Aorta (tissue), 5 donors: ENCODE data around the gene TACC3. TPM values are rescaled to one million over a fixed set of nuclear protein-coding genes. Genes with fewer than 3 reads are reported as not detected.

Experiments
- ATAC-seq: fragments of 200-7000 bp; cut with Tn5 transposase; one replicate; pipeline ENCODE4 v1.9.1; 2022; ENCODE audit warnings: moderate library complexity; ENCODE audit not compliant: low FRiP score
- DNase-seq, 2 donors: peaks; one replicate each; pipeline ENCODE4 v3.0.0-alpha.2; 2020
- H3K27ac ChIP-seq, 2 donors: one replicate each; pipeline ENCODE4 v1.5.1; 2013; ENCODE audit warnings: low read length in 2 of 2, mild to moderate bottlenecking in 2 of 2, moderate library complexity in 2 of 2, control low read depth in 1 of 2, inconsistent platforms in 1 of 2, low read depth in 1 of 2
- H3K27me3 ChIP-seq, 2 donors: one replicate each; pipeline ENCODE4 v1.6.1; 2013; ENCODE audit warnings: control low read depth in 1 of 2, low read length in 1 of 2, mild to moderate bottlenecking in 1 of 2, moderate library complexity in 1 of 2; ENCODE audit not compliant: insufficient read depth in 2 of 2, control insufficient read depth in 1 of 2
- H3K36me3 ChIP-seq, 2 donors: one replicate each; pipeline ENCODE4 v1.6.1; 2013; ENCODE audit warnings: control low read depth in 1 of 2, low read length in 1 of 2, mild to moderate bottlenecking in 1 of 2; ENCODE audit not compliant: insufficient read depth in 2 of 2, control insufficient read depth in 1 of 2
- H3K4me1 ChIP-seq, 2 donors: one replicate each; pipeline ENCODE4 v1.6.1; 2013; ENCODE audit warnings: low read length in 2 of 2, control low read depth in 1 of 2, mild to moderate bottlenecking in 1 of 2, moderate library complexity in 1 of 2; ENCODE audit not compliant: insufficient read depth in 2 of 2, control insufficient read depth in 1 of 2
- H3K4me3 ChIP-seq, 2 donors: one replicate each; pipeline ENCODE4 v1.5.1; 2013; ENCODE audit warnings: low read length in 2 of 2, control low read depth in 1 of 2, mild to moderate bottlenecking in 1 of 2
- H3K9me3 ChIP-seq: one replicate; pipeline ENCODE4 v1.6.1; 2013; ENCODE audit warnings: mild to moderate bottlenecking, low read length; ENCODE audit not compliant: control insufficient read depth
- WGBS, 2 donors: extraction: QIAGEN DNeasy Blood & Tissue Kit; methylation state at CpG; one replicate each; pipeline ENCODE4 v1.1.7; 2013; 5-methylcytosine and 5-hydroxymethylcytosine counted together
- intact Hi-C, 2 donors: fragments of 100-400 bp; cut with DNase I; formaldehyde crosslinking; loops; one replicate each; pipeline versions ENCODE4 v1.14.2 to v1.15.0; 2022
- polyA plus RNA-seq, 2 donors: library from polyadenylated mRNA; stranded (reverse); fragments of 200-250 nt; gene quantifications; one replicate each; pipeline ENCODE4 v1.2.3, GENCODE V29; 2013
- total RNA-seq, 2 donors: library from RNA; stranded (reverse); fragmentation: NEBNext Ultra II Directional; extraction: Animal tissue kit (Norgen Biotek cat#: 25700); gene quantifications; one replicate each; pipeline ENCODE4 v1.2.1, GENCODE V29; 2021
- donor health status: healthy with polysubstance abuse.
- donor health status: Bipolar disorder and iron deficiency.
- donor health status: DM: no; HTN: no; CAD: no.
- donor health status: DM: no; HTN: no; CAD: no.
- donor health status: DM: yes; HTN: yes; CAD: no.

TACC3 gene
- total and polyA plus RNA-seq, 4 donors, result 5.2 to 16.1 (median 8.4) TPM

DNA sequence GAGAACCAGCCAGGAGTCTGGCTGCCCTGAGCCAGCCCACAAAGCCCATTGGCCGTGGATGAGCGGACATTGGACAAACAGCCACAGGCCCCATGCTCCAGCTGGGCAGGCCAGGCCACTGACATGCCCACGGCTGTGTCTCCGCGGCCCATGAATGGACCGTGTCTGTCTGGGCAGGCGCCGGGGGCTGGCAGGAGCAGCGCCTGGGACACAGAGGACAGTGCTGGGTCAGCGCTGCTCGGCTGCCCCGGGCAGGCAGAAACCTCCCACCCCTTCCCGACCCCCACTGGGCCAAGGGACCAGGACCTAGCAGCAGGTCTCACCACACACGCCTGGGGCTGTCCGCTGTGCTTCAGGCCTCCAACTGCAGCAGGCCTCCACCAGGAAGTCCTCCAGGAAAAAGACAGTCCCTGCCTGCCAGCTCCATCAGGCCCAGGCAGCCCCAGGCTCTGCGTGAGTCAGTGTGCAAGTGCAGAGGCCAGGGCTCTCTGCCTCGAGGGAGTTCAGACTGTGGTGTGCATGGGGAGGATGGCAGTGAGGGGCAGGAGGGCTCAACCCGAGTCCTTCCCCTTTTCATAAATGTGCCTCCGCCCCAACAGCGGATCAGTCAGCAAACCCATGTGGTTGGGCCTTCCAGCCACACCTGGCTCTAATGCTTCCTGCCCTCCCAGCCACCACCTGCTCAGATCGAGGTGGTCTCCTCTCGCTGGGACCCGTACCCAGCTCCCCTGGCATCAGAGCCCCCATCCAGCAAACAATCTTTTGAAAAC lies 54.6 kb downstream of the TACC3 start:
- H3K4me3 ChIP-seq, result no peak overlapping the region
- H3K36me3 ChIP-seq, result no peaks in the 10 kb centered on the region
- no peak for ATAC-seq
- H3K27ac ChIP-seq, result no peak overlapping the region
- H3K9me3 ChIP-seq, result no peaks in the 10 kb centered on the region
- 83 to 88% methylated on average over 23 of the region's 23 CpGs for WGBS, 2 donors
- no peaks in the 10 kb centered on the region for H3K4me1 ChIP-seq
- no peak for DNase-seq
- H3K27me3 ChIP-seq, result no peaks in the 10 kb centered on the region
- intact Hi-C loops, result no loop called here

DNA sequence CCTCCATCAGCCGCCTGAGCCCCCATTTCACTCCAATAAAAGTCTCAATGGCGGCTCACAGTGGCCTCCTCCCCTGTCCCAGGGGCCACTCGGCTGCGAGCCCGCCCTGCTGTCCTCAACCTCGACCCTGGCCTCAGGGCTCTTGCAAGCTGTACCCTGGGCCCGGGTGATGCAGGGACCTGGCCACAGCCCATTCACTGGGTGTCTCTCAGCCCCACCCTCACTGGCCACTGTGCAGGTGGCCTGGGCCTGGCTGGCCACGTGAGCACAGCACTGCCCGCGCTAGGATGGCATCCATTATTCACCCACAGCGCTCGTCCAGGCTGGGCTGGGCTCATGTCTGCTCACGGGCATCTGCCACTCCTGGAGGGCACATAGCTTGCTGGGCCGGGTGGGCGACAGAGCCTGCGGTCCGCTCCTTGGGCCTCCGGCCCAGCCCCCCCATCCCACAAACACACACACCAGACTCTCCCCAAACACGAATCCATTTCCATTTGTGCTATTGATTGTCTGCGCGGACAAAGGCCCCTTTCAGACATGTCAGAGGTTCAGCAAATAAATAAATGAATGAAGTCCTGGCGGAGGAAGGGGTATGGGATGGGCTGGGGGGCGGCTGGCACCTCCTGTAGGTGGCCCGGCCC lies 55.3 kb downstream of the TACC3 start:
- Histone ChIP-seq H3K4me1 (no peaks in the 10 kb centered on the region), H3K27me3 (no peaks in the 10 kb centered on the region), H3K36me3 (no peaks in the 10 kb centered on the region), H3K9me3 (no peaks in the 10 kb centered on the region), H3K27ac (no peak overlapping the region), H3K4me3 (no peak overlapping the region)
- ATAC-seq (no peak), DNase-seq (no peak)
- intact Hi-C loops, result no loop called here
- WGBS, 2 donors, result 94 to 96% methylated on average over 24 of the region's 24 CpGs

DNA sequence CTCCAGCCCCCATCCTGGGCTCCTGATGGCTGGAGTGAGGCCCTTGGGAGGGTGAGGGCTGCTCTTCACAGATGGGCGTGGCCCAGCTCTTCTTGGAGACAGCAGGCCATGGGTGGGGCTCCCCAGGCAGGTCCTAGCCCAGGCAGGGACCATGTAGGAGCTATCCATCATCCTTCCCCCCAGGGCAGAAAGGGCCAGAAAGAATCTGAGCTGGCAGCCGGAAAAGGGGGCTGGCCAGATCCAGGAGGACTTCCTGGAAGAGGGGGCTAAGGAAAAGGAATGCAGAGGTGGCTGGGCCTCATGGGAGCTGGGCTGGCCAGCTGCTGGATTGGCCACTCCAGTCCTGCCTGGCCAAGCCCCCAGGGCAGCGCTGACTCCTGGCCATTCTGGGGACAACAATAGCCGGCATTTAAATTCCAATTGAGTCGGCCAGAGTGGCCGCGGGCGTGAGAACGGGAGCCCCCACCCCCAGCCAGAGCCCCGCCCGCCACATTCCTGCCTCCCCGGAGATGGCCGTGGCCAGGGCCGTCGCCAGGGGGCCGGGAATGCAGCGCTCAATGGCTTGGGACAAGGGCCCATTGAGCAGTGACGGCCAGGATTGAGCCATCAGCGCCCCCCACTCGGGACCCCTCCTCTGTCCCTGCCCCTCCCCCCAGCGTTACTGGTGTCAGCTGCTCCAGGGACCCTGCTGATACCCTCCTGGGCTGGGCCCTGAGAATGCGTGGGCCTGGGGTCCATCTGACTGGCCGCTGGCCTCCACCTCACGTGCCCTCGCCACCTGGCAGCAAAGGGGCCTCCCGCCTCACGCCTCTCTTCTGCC lies 56.7 kb downstream of the TACC3 start:
- Histone ChIP-seq H3K36me3 (no peaks in the 10 kb centered on the region), H3K27ac (no peak overlapping the region)
- no peak for ATAC-seq

GRCh38 chr4:1778642-1779392 lies 57.5 kb downstream of the TACC3 start:
- intact Hi-C loops, result no loop called here
- WGBS, 2 donors, result 90 to 91% methylated on average over 18 of the region's 18 CpGs
- ATAC-seq, result no peak
- no peaks in the 10 kb centered on the region for H3K27me3 ChIP-seq
- no peaks in the 10 kb centered on the region for H3K9me3 ChIP-seq
- no peak for DNase-seq
- no peak overlapping the region for H3K27ac ChIP-seq
- H3K4me1 ChIP-seq, result no peaks in the 10 kb centered on the region
- H3K36me3 ChIP-seq, result no peaks in the 10 kb centered on the region
- H3K4me3 ChIP-seq, result no peak overlapping the region

More for the DNA sequence above, 56.7 kb downstream of the TACC3 start:
- Histone ChIP-seq H3K4me3 (no peak overlapping the region), H3K27me3 (no peaks in the 10 kb centered on the region), H3K9me3 (no peaks in the 10 kb centered on the region), H3K4me1 (no peaks in the 10 kb centered on the region)
- no peak for DNase-seq
- WGBS, 2 donors, result 37 to 45% methylated on average over 18 to 27 of the region's 27 CpGs
- intact Hi-C loops, result no loop called here

GRCh38 chr4:1779588-1780382 lies 58.5 kb downstream of the TACC3 start:
- WGBS, 2 donors, result 87 to 88% methylated on average over 16 to 18 of the region's 18 CpGs

GRCh38 chr4:1780435-1780834 lies 59.1 kb downstream of the TACC3 start:
- WGBS, 2 donors, result 87 to 90% methylated on average over 14 of the region's 14 CpGs

More at GRCh38 chr4:1779588-1780382, 58.5 kb downstream of the TACC3 start:
- Histone ChIP-seq H3K4me3 (no peak overlapping the region), H3K36me3 (no peaks in the 10 kb centered on the region), H3K9me3 (no peaks in the 10 kb centered on the region), H3K27me3 (no peaks in the 10 kb centered on the region), H3K27ac (no peak overlapping the region), H3K4me1 (no peaks in the 10 kb centered on the region)
- intact Hi-C loops, result no loop called here
- ATAC-seq (no peak), DNase-seq (no peak)

GRCh38 chr4:1783015-1783414 lies 61.7 kb downstream of the TACC3 start:
- H3K9me3 ChIP-seq, result no peaks in the 10 kb centered on the region
- H3K36me3 ChIP-seq, result no peaks in the 10 kb centered on the region
- WGBS, 2 donors, result 86 to 88% methylated on average over 10 of the region's 10 CpGs
- no peaks in the 10 kb centered on the region for H3K27me3 ChIP-seq
- ATAC-seq (no peak), DNase-seq (no peak)
- H3K27ac ChIP-seq, result no peak overlapping the region
- H3K4me1 ChIP-seq, result no peaks in the 10 kb centered on the region
- no peak overlapping the region for H3K4me3 ChIP-seq
- intact Hi-C loops, result no loop called here

More at GRCh38 chr4:1780435-1780834, 59.1 kb downstream of the TACC3 start:
- DNase-seq (no peak), ATAC-seq (no peak)
- Histone ChIP-seq H3K9me3 (no peaks in the 10 kb centered on the region), H3K36me3 (no peaks in the 10 kb centered on the region), H3K4me3 (no peak overlapping the region), H3K27me3 (no peaks in the 10 kb centered on the region), H3K4me1 (no peaks in the 10 kb centered on the region), H3K27ac (no peak overlapping the region)
- intact Hi-C loops, result no loop called here

DNA sequence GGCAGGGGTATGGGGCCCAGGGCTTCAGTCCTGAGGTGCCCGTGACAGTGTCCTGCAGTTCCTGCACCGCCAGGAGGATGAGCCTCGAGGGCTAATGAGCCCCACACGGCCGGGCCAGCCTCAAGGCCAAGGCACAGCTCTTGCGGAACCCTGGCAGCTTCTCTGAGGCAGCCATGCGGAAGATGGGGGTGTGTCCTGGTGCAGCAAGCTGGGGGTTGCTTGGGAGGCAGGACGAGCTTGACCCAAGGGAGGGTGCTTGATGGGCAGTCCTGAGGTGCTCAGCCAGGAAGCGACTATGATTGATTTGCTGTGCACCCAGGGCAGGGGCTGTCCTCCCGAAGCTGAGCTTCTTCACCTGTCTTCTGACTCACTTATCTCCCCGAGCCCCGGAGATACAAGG lies 62.6 kb downstream of the TACC3 start:
- Histone ChIP-seq H3K36me3 (no peaks in the 10 kb centered on the region), H3K27ac (no peak overlapping the region), H3K4me1 (no peaks in the 10 kb centered on the region), H3K27me3 (no peaks in the 10 kb centered on the region), H3K4me3 (no peak overlapping the region), H3K9me3 (no peaks in the 10 kb centered on the region)
- DNase-seq (no peak), ATAC-seq (no peak)
- intact Hi-C loops, result no loop called here
- 86 to 92% methylated on average over 12 of the region's 12 CpGs for WGBS, 2 donors
